GM21619 (cell line): Measurements from ENCODE around the gene PYCARD.
"Not testable (repeated sequence)": the region's sequence is repeated elsewhere in the genome, so short reads cannot be mapped to it uniquely, and the experiment has no call there.

Source experiments
- ATAC-seq: cut with Tn5 transposase; IDR thresholded peaks from one replicate; pipeline ENCODE4 v1.9.1; 2021; ENCODE audit not compliant: unreplicated experiment

Gene PYCARD

GRCh38 chr16:31202414-31203375 lies at the start of gene PYCARD:
Gene PYCARD, minus strand, starts transcription at chr16:31202760. Its CDS starts 70 bp downstream, at chr16:31202690.
- no peak for ATAC-seq

- ATAC-seq = no peak
Observed at GRCh38 chr16:31251435-31251834, 48.9 kb upstream of the PYCARD start.

- no peak for ATAC-seq
Observed at GRCh38 chr16:31250782-31251384, 48.3 kb upstream of the PYCARD start.

DNA sequence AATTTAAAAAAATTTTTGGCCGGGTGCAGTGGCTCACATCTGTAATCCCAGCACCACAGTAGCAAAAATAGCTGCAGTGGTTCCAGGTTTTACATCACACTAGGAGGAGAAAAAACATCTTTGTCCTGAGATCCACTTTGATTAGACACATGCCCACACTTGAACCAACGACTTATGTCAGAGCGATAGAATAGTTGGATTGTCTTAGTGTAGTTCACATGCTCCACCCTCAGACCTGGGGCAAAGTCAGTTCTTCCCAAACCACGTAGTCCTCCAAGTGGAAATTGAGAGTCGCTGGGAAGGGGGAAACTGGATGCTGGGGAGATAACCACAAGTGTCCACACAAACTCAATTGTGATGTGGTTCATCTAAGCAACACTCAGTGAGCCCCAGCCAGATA lies 45.8 kb upstream of the PYCARD start:
- ATAC-seq = no peak

DNA sequence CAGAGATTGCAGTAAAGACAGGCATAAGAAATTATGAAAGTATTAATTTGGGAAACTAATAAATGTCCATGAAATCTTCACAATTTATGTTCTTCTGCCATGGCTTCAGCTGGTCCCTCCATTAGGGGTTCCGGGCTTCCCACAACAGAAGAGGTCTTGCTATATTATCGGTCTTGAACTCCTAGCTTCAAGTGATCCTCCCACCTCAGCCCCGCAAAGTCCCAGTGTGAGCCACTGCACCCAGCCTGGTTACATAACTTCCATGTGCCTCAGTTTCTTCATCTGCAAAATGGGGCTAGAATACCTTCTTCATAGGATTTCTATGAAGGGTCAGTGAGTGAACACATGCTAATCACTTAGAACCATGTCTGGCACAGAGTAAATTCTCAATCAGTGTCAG lies 43.7 kb upstream of the PYCARD start:
- no peak for ATAC-seq

GRCh38 chr16:31245598-31245997 lies 43.0 kb upstream of the PYCARD start:
- not testable (repeated sequence) for ATAC-seq

DNA sequence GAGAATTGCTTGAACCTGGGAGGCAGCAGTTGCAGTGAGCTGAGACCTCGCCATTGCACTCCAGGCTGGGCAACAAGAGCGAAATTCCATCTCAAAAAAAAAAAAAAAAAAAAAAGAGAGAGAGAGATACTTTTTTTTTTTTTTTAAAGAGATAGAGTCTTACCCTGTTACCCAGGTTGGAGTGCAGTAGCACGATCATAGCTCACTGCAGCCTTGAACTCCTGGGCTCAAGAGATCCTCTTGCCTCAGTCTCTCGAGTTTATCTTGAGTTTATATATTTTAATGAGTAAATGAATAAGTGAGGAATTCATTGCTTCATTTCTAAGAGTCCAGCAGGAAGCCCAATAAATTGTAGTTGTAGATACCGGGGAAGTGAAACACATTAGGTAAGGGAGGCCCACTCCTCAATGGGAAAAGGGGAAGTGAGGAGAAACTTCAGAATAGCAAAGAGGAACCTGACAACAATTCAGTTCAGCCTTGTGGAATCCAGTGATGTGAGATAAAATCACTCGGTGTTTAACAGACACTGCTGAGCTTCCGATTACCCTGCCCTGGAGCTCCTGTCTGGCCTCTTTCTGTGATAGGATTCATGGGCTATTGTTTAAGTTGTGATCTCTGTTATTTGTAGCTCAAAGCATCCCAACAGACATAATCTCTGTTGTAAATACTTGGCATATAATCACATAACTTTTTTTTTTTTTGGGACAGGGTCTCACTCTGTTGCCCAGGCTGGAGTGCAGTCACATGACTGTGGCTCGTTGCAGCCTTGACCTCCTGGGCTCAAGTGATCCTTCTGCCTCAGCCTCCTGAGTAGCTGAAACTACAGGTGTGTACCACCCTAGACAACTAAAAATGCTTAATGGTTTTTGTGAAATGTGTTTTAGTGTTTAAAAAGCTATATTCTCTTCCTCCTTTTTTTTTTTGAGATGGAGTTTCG lies 41.4 kb upstream of the PYCARD start:
- ATAC-seq = no peak

GRCh38 chr16:31242206-31242605 lies 39.6 kb upstream of the PYCARD start:
- ATAC-seq = no peak

DNA sequence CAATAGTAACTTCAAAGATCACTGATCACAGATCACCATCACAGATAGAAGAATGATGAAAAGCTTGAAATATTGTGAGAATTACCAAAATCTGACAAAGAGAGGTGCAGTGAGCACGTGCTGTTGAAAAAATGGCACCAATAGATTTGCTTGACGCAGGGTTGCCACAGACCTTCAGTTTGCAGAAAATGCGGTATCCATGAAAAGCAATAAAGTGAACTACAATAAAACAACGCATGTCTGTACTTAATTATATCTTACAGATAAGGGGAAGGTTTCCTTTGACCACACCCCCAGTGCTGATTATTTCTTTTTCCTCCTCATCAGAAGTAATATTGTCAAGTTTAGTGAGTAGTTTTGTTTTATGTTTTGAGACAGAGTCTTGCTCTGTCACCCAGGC lies 35.5 kb upstream of the PYCARD start:
- no peak for ATAC-seq

GRCh38 chr16:31229501-31229900 lies 26.9 kb upstream of the PYCARD start:
- no peak for ATAC-seq

- no peak for ATAC-seq
Observed at GRCh38 chr16:31228206-31228605, 25.6 kb upstream of the PYCARD start.

- no peak for ATAC-seq
Observed at GRCh38 chr16:31225193-31225592, 22.6 kb upstream of the PYCARD start.

DNA sequence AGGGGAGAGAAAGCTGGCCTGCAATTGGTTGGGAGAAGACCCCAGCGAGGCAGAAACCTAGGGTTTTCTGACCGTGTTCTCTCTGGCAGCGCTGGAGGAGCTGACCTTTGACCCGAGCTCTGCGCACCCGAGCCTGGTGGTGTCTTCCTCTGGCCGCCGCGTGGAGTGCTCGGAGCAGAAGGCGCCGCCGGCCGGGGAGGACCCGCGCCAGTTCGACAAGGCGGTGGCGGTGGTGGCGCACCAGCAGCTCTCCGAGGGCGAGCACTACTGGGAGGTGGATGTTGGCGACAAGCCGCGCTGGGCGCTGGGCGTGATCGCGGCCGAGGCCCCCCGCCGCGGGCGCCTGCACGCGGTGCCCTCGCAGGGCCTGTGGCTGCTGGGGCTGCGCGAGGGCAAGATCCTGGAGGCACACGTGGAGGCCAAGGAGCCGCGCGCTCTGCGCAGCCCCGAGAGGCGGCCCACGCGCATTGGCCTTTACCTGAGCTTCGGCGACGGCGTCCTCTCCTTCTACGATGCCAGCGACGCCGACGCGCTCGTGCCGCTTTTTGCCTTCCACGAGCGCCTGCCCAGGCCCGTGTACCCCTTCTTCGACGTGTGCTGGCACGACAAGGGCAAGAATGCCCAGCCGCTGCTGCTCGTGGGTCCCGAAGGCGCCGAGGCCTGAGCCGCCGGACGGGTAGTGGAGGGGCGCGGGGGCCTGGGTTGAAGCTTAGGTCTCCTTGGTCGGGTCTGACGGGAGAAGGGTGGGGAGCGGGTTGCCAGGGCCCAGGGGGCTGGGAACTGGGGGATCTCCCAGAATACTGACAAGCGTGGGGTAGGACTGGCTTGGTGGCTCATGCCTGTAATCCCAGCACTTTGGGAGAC lies 21.8 kb upstream of the PYCARD start:
- ATAC-seq = no peak

DNA sequence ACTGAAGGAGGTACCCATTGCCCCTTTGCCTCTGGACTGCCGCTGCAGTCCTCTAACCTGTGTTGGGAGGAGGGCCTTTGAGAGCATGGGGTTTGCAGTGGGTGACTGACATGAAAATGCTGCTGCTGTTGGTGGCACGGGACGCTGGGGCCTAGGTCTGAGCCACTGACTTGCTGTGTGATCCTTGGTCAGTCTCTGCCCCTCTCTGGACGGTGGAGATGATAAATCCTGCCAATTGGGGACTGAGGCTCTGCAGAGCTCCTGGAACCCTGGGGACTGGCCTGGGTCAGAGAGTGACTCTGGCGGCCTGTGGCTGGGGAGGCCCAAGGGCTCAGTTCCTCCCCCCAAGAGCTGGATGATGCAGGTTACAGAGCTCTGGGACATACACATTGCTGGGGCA lies 20.5 kb upstream of the PYCARD start:
- no peak for ATAC-seq

GRCh38 chr16:31221357-31222160 lies 19.0 kb upstream of the PYCARD start:
- no peak for ATAC-seq

DNA sequence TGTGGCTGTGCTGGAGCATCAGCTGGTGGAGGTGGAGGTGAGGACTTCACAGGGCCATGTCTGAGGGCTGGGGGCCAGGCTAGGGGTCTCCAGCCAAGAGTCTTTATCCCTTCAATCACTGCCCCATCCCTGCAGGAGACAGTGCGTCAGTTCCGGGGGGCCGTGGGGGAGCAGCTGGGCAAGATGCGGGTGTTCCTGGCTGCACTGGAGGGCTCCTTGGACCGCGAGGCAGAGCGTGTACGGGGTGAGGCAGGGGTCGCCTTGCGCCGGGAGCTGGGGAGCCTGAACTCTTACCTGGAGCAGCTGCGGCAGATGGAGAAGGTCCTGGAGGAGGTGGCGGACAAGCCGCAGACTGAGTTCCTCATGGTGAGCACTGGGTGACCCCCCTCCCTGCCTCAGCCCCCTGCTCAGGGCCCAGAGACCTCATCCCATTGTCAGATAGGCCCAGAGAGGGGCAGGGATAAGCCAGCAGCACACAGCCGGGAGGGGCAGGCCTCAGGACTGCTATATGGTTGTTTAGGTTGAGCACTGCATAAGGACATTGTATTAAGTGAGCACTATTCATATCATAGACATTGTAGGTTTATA lies 16.7 kb upstream of the PYCARD start:
- no peak for ATAC-seq

- no peak for ATAC-seq
Observed at GRCh38 chr16:31217136-31217530, 14.6 kb upstream of the PYCARD start.

- ATAC-seq = no peak
Observed at GRCh38 chr16:31216422-31217135, 14.0 kb upstream of the PYCARD start, which contains the start of gene PYDC1. Gene PYDC1, minus strand, starts transcription at chr16:31217135. Its CDS starts 107 bp downstream, at chr16:31217028.
